H1 (cell line): ENCODE data around the gene PDHX. TPM values are rescaled to one million over a fixed set of nuclear protein-coding genes. Genes with fewer than 3 reads are reported as not detected.

ENCODE experiments used
- CTCF ChIA-PET: fragments of 300-600 bp; sonication (Branson Sonifier 250); formaldehyde crosslinking; loops from one replicate; lab custom pipeline; 2021; ENCODE audit not compliant: partially characterized antibody; lab: Charles Lee
- POLR2A ChIA-PET: fragments of 300-600 bp; sonication (Branson Sonifier 250); formaldehyde crosslinking; loops from one replicate; lab custom pipeline; 2021; ENCODE audit warnings: inconsistent platforms; ENCODE audit not compliant: partially characterized antibody; lab: Charles Lee
- DNase-seq, 2 experiments: peaks; one replicate each; pipeline versions ENCODE4 v3.0.0 to v3.0.0-alpha.2; 2010 to 2022; ENCODE audit warnings: low spot score in 2 of 2, low read depth in 1 of 2, mixed read lengths in 1 of 2
- FAIRE-seq: peaks from 2 replicates; lab custom pipeline; 2011; peaks lifted over from hg19 to GRCh38; lab: Jason Lieb, UNC
- H2AFZ ChIP-seq: 2 replicates; pipeline ENCODE4 v1.8.1; 2012; ENCODE audit warnings: low read length, inconsistent platforms
- H2AK5ac ChIP-seq: 2 replicates; pipeline ENCODE4 v1.6.1; 2013; ENCODE audit warnings: low read depth, low read length
- H2BK120ac ChIP-seq: replicated peaks from 2 replicates; pipeline ENCODE3; 2013; ENCODE audit warnings: low read depth, low read length, inconsistent platforms
- H2BK12ac ChIP-seq: 2 replicates; pipeline ENCODE4 v1.6.1; 2013; ENCODE audit warnings: low read depth, low read length
- H2BK15ac ChIP-seq: 2 replicates; pipeline ENCODE4 v1.6.1; 2013; ENCODE audit warnings: low read length
- H2BK20ac ChIP-seq: 2 replicates; pipeline ENCODE4 v1.6.1; 2013; ENCODE audit warnings: low read length
- H2BK5ac ChIP-seq: 2 replicates; pipeline ENCODE4 v1.6.1; 2013; ENCODE audit warnings: low read depth, low read length
- H3K14ac ChIP-seq: 2 replicates; pipeline ENCODE4 v1.6.1; 2013; ENCODE audit warnings: inconsistent platforms; ENCODE audit not compliant: insufficient read length
- H3K18ac ChIP-seq: 2 replicates; pipeline ENCODE4 v1.6.1; 2013; ENCODE audit warnings: low read length; ENCODE audit errors: extremely low read depth
- H3K23ac ChIP-seq: 2 replicates; pipeline ENCODE4 v1.6.1; 2013; ENCODE audit warnings: inconsistent platforms; ENCODE audit not compliant: insufficient read length
- H3K23me2 ChIP-seq: 2 replicates; pipeline ENCODE4 v1.6.1; 2013; ENCODE audit warnings: low read depth, low read length
- H3K27ac ChIP-seq: 2 replicates; pipeline ENCODE4 v1.6.1; 2011; ENCODE audit warnings: low read depth, low read length, inconsistent platforms
- H3K27me3 ChIP-seq, 4 experiments: replicated peaks in 1 of 4; 1 replicate in 1 of 4; 2 replicates in 3 of 4; pipeline versions ENCODE4 v1.6.1 to v1.8.1; 2011 to 2013; ENCODE audit warnings: low read length in 3 of 4, mild to moderate bottlenecking in 3 of 4, inconsistent platforms in 2 of 4, mixed read lengths in 2 of 4, moderate library complexity in 1 of 4; ENCODE audit not compliant: control insufficient read depth in 3 of 4, insufficient read depth in 3 of 4; ENCODE audit errors: extremely low read depth in 1 of 4
- H3K36me3 ChIP-seq, 4 experiments: 2 replicates each; pipeline versions ENCODE4 v1.6.1 to v1.8.1; 2011 to 2013; ENCODE audit warnings: mild to moderate bottlenecking in 4 of 4, low read length in 3 of 4, moderate library complexity in 2 of 4, control low read depth in 1 of 4, inconsistent platforms in 1 of 4; ENCODE audit not compliant: insufficient read depth in 4 of 4, control insufficient read depth in 2 of 4
- H3K4ac ChIP-seq: replicated peaks from 2 replicates; pipeline ENCODE3; 2013; ENCODE audit warnings: low read length, low read depth, mixed read lengths, inconsistent platforms; ENCODE audit not compliant: insufficient read length
- H3K4me1 ChIP-seq, 4 experiments: replicated peaks in 1 of 4; 1 replicate in 1 of 4; 2 replicates in 3 of 4; pipeline versions ENCODE4 v1.6.1 to v1.8.1; 2011 to 2013; ENCODE audit warnings: low read length in 3 of 4, inconsistent platforms in 2 of 4, mixed read lengths in 1 of 4; ENCODE audit not compliant: insufficient read depth in 4 of 4, control insufficient read depth in 3 of 4
- H3K4me2 ChIP-seq, 2 experiments: 2 replicates each; pipeline versions ENCODE4 v1.6.1 to v1.8.1; 2011 to 2013; ENCODE audit warnings: low read depth in 2 of 2, low read length in 2 of 2, control low read depth in 1 of 2, inconsistent platforms in 1 of 2, mild to moderate bottlenecking in 1 of 2; ENCODE audit not compliant: insufficient read depth in 1 of 2
- H3K4me3 ChIP-seq, 4 experiments: fragments of 200-600, 300-600 bp in 1 of 4; sonication (generic), shearing (Covaris generic), sonication (Bioruptor Twin) in 1 of 4; 2 replicates each; pipeline versions ENCODE4 v1.5.1 to v1.8.1; 2011 to 2016; ENCODE audit warnings: low read length in 4 of 4, low read depth in 3 of 4, control low read depth in 2 of 4, inconsistent platforms in 2 of 4, mild to moderate bottlenecking in 2 of 4, mixed read lengths in 1 of 4, moderate library complexity in 1 of 4; ENCODE audit not compliant: insufficient read depth in 2 of 4; ENCODE audit errors: extremely low read depth in 1 of 4
- H3K56ac ChIP-seq: replicated peaks from 2 replicates; pipeline ENCODE3; 2013; ENCODE audit warnings: low read depth, mild to moderate bottlenecking, mixed read lengths, low read length, inconsistent platforms; ENCODE audit not compliant: insufficient read length
- H3K79me1 ChIP-seq: 2 replicates; pipeline ENCODE4 v1.6.1; 2013; ENCODE audit warnings: low read depth, low read length, control low read depth
- H3K79me2 ChIP-seq, 2 experiments: 2 replicates each; pipeline versions ENCODE4 v1.6.1 to v1.8.1; 2012 to 2013; ENCODE audit warnings: low read length in 2 of 2, mild to moderate bottlenecking in 2 of 2, inconsistent platforms in 1 of 2; ENCODE audit not compliant: insufficient read depth in 2 of 2, control insufficient read depth in 1 of 2
- H3K9ac ChIP-seq, 4 experiments: replicated peaks in 1 of 4; 1 replicate in 1 of 4; 2 replicates in 3 of 4; pipeline versions ENCODE4 v1.6.1 to v1.8.1; 2011 to 2013; ENCODE audit warnings: low read depth in 3 of 4, low read length in 3 of 4, control low read depth in 2 of 4, mild to moderate bottlenecking in 2 of 4, moderate library complexity in 2 of 4, inconsistent platforms in 1 of 4; ENCODE audit errors: extremely low read depth in 1 of 4
- H3K9me3 ChIP-seq, 2 experiments: 2 replicates each; pipeline versions ENCODE4 v1.6.1 to v1.8.1; 2012 to 2013; ENCODE audit warnings: mild to moderate bottlenecking in 2 of 2, moderate library complexity in 2 of 2, control low read depth in 1 of 2, inconsistent platforms in 1 of 2, low read depth in 1 of 2, low read length in 1 of 2, mixed read lengths in 1 of 2; ENCODE audit not compliant: insufficient read depth in 2 of 2
- H4K20me1 ChIP-seq, 2 experiments: replicated peaks in 1 of 2; 2 replicates each; pipeline versions ENCODE3 to v1.8.1; 2011 to 2013; ENCODE audit warnings: inconsistent platforms in 2 of 2, low read length in 2 of 2, mild to moderate bottlenecking in 1 of 2; ENCODE audit not compliant: insufficient read depth in 2 of 2, control insufficient read depth in 1 of 2
- H4K5ac ChIP-seq: 2 replicates; pipeline ENCODE4 v1.6.1; 2013; ENCODE audit warnings: low read length, low read depth, mixed read lengths, inconsistent platforms; ENCODE audit not compliant: insufficient read length
- H4K8ac ChIP-seq: 2 replicates; pipeline ENCODE4 v1.8.0; 2013; ENCODE audit warnings: mild to moderate bottlenecking, moderate library complexity, low read length, inconsistent platforms; ENCODE audit not compliant: insufficient read depth; ENCODE audit errors: extremely low read depth
- H4K91ac ChIP-seq: replicated peaks from 2 replicates; pipeline ENCODE3; 2013; ENCODE audit warnings: low read length, mixed read lengths, inconsistent platforms; ENCODE audit not compliant: insufficient read length
- BACH1 ChIP-seq: IDR thresholded peaks from 2 replicates; pipeline ENCODE4 v1.6.1; 2012; ENCODE audit warnings: low read length, improper control_type of control experiment
- HDAC6 ChIP-seq: IDR thresholded peaks from one replicate; pipeline ENCODE4 v1.7.1; 2012; ENCODE audit warnings: low read depth, mild to moderate bottlenecking, inconsistent platforms, low read length, moderate library complexity
- KDM4A ChIP-seq: IDR thresholded peaks from one replicate; pipeline ENCODE4 v1.7.1; 2012; ENCODE audit warnings: low read depth, mild to moderate bottlenecking, moderate library complexity, low read length, inconsistent platforms; ENCODE audit not compliant: severe bottlenecking
- NRF1 ChIP-seq: IDR thresholded peaks from 2 replicates; pipeline ENCODE4 v1.6.1; 2011; ENCODE audit warnings: mild to moderate bottlenecking, low read depth, low read length, improper control_type of control experiment
- RFX5 ChIP-seq: IDR thresholded peaks from 2 replicates; pipeline ENCODE4 v1.6.1; 2011; ENCODE audit warnings: low read depth, low read length, improper control_type of control experiment, borderline replicate concordance
- RXRA ChIP-seq: IDR thresholded peaks from 2 replicates; pipeline ENCODE4 v1.6.1; 2011; ENCODE audit warnings: low read depth, mild to moderate bottlenecking, low read length, moderate library complexity; ENCODE audit not compliant: insufficient read depth
- SAP30 ChIP-seq: fragments of 300-600 bp; sonication (generic); IDR thresholded peaks from 2 replicates; pipeline ENCODE4 v1.7.1; 2012; ENCODE audit warnings: low read length, moderate library complexity, mild to moderate bottlenecking, inconsistent platforms; ENCODE audit not compliant: insufficient read depth, insufficient replicate concordance
- SP1 ChIP-seq: IDR thresholded peaks from 2 replicates; pipeline ENCODE4 v1.6.1; 2011; ENCODE audit warnings: low read depth, low read length
- TAF7 ChIP-seq: optimal IDR thresholded peaks from 2 replicates; pipeline ENCODE3; 2011; ENCODE audit warnings: low read depth, mild to moderate bottlenecking, inconsistent platforms, low read length, moderate library complexity, borderline replicate concordance
- USF2 ChIP-seq: IDR thresholded peaks from 2 replicates; pipeline ENCODE4 v1.6.1; 2011; ENCODE audit warnings: low read length, improper control_type of control experiment
- WGBS, 2 experiments: shearing (Covaris generic) in 1 of 2; methylation state at CpG; one replicate each; pipeline versions ENCODE4 v1.1.6 to v1.1.7; 2013 to 2015; ENCODE audit warnings: low lambda C conversion rate in 2 of 2, mixed read lengths in 2 of 2, inconsistent platforms in 1 of 2, low coverage in 1 of 2, missing lambda C conversion rate in 1 of 2; ENCODE audit not compliant: insufficient replicate concordance in 2 of 2, insufficient coverage in 1 of 2, insufficient read length in 1 of 2; ENCODE audit errors: extremely low coverage in 1 of 2, missing lambda C conversion rate in 1 of 2; 5-methylcytosine and 5-hydroxymethylcytosine counted together
- polyA plus RNA-seq, 7 experiments: library from polyadenylated mRNA; depleted of rRNA in 3 of 7; stranded (reverse) in 5 of 7; unstranded in 2 of 7; fragments of >200 nt in 5 of 7; fragments of 200-250 nt in 2 of 7; gene quantifications; 1 replicate in 5 of 7; 2 replicates in 1 of 7; 4 replicates in 1 of 7; pipeline versions ENCODE4 v1.2.1 to v1.2.3, GENCODE V29; 2011 to 2013; ENCODE audit warnings: missing spikeins in 2 of 7, mixed read lengths in 2 of 7
- total RNA-seq: library from RNA; stranded (reverse); fragmentation: NEBNext Ultra II Directional; extraction: Animal tissue kit (Norgen Biotek cat#: 25700); gene quantifications from 2 replicates; pipeline ENCODE4 v1.2.1, GENCODE V29; 2021

PDHX gene
- total and polyA plus RNA-seq, 2 of the 8 experiments (the other 6 are each of a cell fraction or from before 2014, with no cell fraction given): 12.4 to 51.9 TPM

- Histone ChIP-seq H3K14ac (no peak overlapping the region), H3K4me1 (no peaks in the 10 kb centered on the region), H4K91ac (no peak overlapping the region), H3K4me2 (no peak overlapping the region), H3K27me3 (peaks cover 0 to 1% (median 0%) of the 10 kb centered on the region in 4 experiments; a peak in 1 of 7 replicates), H3K79me2 (no peaks in the 10 kb centered on the region), H4K5ac (no peak overlapping the region), H2AFZ (no peak overlapping the region), H3K56ac (no peak overlapping the region), H3K23me2 (no peaks in the 10 kb centered on the region), H3K9ac (no peak overlapping the region), H2BK20ac (no peak overlapping the region), H3K9me3 (no peaks in the 10 kb centered on the region), H2BK12ac (no peak overlapping the region), H4K8ac (no peak overlapping the region), H3K23ac (no peak overlapping the region), H2BK5ac (no peak overlapping the region), H2AK5ac (no peak overlapping the region), H3K79me1 (no peaks in the 10 kb centered on the region), H3K36me3 (no peaks in the 10 kb centered on the region), H3K27ac (no peak overlapping the region), H2BK15ac (no peak overlapping the region), H3K4me3 (no peak overlapping the region), H4K20me1 (no peaks in the 10 kb centered on the region), H3K18ac (no peak overlapping the region), H3K4ac (no peak overlapping the region), H2BK120ac (no peak overlapping the region)
- no peak for FAIRE-seq
- ChIA-PET POLR2A (no interaction called here), CTCF (interaction anchor here (0.5 kb wide), 1 partner anchor 367 kb away, joined by 5 read pairs; no protein-coding TSS in a partner anchor)
- no peak for TF ChIP-seq BACH1
- TF ChIP-seq NRF1: no peak
- no peak for TF ChIP-seq HDAC6
- TF ChIP-seq KDM4A: no peak
- TF ChIP-seq SP1: no peak
- TF ChIP-seq RXRA: no peak
- no peak for TF ChIP-seq TAF7
- no peak for TF ChIP-seq RFX5
- TF ChIP-seq USF2: no peak
- TF ChIP-seq SAP30: no peak
- DNase-seq: no peak
- 88% methylated on average over 5 of the region's 5 CpGs; no CpG with 5 or more reads in 1 of the 2 experiments for WGBS, 2 experiments
Measured at GRCh38 chr11:35038211-35038928, 122.0 kb downstream of the PDHX start.
